Left kidney (tissue), 2 donors: ENCODE data around the gene ZKSCAN5. TPM values are rescaled to one million over a fixed set of nuclear protein-coding genes. Genes with fewer than 3 reads are reported as not detected.
"Not testable (repeated sequence)": the region's sequence is repeated elsewhere in the genome, so short reads cannot be mapped to it uniquely, and the experiment has no call there.

Experiments used
- DNase-seq: peaks from one replicate; pipeline ENCODE4 v3.0.0-alpha.2; 2013
- polyA plus RNA-seq: library from polyadenylated mRNA; unstranded; fragments of 120-200 nt; gene quantifications from one replicate; pipeline ENCODE4 v1.2.1, GENCODE V29; 2013; ENCODE audit not compliant: insufficient read length

ZKSCAN5 gene
- polyA plus RNA-seq, 1 donor = 16.8 TPM

DNA sequence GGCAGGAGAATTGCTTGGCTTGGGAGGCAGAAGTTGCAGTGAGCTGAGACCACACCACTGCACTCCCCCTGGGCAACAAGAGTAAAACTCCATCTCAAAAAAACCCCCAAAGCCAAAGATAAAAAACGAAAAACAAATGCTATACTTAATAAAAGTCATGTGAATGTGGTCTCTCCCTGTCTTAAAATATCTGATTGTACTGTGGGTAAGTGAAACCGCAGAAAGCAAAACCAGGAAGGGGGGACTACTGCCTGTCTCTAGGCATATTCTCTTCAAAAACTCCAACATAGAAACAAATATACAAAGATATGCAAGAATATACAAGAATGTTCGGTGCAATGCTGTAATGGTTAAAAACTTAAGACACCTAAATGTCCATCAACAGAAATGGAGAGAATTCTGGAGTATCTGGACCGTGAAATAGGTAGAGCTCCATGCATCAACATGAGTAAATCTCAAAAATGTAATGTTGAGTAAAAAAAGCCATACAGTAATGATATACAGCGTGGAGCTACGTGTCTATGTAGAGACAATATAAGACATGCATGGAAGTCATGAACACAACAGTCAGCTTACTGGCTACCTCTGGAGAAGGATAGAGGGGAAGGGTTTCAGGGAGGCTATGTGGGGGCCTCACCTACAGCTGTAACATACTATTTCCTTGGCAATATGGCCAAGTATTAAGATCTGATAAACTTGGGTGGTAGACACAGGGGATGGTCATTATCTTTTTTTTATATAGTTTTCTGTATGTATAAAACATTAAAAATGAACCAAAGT, 6.5 kb upstream of the ZKSCAN5 start:
- no peak for DNase-seq

DNA sequence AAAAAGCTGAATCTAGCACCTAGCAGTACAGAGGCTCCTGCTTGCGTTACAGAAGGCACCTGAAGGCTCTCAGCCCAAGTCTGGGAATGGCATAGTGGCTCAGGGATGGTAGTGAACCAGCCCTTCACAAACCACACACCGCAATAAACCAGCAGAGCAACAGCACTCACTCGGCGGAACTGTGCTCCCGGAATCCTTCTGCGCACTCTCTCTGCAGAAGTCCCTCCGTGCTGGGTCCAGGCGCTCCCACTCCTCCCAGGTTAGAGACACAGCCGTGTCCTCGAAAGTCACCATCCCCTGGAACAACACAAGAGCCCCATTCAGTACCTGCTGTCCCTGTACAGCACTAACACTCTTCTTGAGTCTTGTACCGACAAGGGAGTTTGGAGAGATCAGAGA, 5.9 kb upstream of the ZKSCAN5 start:
- DNase-seq = no peak

DNA sequence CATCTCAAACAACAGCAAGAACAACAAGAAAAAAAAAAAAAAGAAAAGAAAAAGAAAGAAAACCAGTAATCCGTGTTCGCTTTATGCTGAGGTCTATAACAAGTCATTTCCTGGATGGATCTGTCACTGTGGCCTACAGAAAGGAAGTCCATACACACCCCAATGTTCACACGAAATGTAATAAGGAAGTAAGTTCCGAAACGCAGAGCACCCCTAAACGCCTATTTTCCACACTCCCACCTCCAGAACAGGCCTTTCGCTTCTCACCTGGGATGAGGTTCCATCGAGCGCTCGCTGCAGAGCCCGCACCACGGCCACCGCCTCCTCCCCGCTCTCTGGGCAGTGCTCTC, 5.1 kb upstream of the ZKSCAN5 start:
- no peak for DNase-seq

DNA sequence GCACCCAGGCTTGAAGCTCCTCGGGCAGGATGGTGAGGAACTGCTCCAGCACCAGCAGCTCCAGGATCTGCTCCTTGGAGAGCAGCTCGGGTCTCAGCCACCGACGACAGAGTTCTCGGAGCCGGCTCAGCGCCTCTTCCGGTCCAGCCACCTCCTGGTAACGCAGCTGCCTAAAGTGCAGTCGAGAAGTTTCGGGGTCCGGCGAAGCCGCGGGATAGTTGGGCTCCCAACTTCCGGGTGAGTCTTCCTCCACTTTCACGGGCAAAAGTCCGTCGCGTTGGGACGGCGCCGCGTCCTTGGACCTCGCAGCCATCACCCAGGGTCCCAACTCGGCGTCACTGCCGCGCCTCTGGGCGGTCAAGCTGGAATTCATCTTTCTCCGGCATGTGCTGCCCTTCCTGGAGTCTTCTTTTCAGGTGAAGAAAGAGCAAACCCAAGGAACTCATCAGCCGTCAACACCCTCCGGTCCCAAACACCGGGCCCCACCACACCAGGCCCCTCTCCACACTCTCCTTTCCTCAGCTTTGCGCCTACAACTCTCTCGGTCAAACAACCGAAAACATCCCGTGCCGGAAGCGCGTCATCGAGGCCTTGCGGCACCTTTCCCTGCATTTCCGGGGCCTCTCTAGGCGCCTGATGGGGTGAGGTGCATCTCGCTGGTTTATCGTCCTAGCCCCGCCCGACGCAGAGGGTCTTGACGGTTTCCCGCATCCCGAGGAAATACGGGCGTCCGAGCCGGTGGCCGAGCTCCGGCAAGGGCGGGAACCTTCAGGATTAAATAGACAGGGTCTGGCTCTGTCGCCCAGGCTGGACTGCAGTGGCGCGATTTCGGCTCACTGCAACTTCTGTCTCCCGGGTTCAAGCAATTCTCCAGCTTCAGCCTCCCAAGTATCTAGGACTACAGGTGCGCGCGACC, 4.5 kb upstream of the ZKSCAN5 start, which contains the start of gene ZNF394:
TSS of gene ZNF394 (minus strand) at position 561 of the 916 bp plus-strand sequence. CDS start at position 373, 188 bp downstream.
- peak; percentile 94 for DNase-seq

DNA sequence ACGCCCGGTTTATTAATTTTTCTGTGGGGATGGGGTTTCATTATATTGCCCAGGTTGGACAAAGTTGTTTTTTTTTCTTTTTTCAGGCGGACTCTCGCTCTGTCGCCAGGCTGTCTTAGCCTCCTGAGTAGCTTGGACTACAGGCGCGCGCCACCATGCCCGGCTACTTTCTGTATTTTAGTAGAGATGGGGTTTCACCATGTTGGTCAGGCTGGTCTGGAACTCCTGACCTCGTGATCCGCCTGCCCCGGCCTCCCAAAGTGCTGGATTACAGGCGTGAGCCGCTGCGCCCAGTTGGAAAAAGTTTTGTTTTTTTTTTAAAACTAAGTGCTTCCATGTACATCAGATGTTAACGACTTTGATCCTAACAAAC, 3.8 kb upstream of the ZKSCAN5 start:
- no peak for DNase-seq

DNA sequence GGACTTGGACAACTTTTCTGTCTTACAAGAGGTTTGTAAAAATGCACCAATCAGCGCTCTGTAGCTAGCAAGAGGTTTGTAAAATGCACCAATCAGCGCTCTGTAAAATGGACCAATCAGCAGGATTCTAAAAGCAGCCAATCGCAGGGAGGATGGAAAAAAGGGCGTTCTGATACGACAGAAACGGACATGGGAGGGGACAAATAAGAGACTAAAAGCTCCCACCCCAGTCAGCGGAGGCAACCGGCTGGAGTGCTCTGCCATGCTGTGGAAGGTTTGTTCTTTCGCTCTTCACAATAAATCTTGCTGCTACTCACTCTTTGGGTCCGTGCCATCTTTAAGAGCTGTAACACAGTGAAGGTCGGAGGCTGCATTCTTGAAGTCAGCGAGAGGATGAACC, 3.2 kb upstream of the ZKSCAN5 start:
- DNase-seq = not testable (repeated sequence)

DNA sequence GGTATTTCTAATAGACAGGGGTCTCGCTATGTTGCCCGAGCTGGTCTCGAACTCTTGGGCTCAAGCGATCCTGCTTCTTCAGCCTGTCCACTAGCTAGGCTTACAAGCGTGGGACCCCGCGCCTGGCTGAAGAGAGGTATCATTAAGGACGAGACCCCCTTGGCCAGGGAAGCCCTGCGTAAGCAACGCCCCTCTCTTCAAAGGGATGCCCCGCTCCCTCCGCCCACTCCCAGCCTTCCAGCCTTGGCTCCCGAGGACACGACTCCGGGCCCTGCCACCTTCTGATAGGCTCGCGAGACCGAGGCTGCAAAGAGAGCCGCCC, 220 bp upstream of the ZKSCAN5 start:
- no peak for DNase-seq

DNA sequence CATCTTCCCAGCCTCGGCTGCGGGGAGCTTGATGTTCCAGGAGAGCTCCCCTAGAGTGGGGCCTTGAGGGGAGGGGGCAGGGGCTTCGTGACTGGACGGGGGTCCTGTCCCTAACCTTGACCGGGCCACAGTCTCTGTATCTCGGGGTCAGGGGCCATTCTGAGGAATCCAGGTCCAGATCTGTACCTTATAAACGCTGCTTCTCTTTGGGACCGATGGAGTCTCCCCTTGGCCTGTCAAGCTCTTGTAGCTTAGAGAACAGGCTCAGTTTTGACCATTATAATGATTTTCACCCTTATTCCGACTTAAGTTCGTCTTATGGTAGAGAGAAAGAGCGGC, 831 bp downstream of the ZKSCAN5 start:
- no peak for DNase-seq

DNA sequence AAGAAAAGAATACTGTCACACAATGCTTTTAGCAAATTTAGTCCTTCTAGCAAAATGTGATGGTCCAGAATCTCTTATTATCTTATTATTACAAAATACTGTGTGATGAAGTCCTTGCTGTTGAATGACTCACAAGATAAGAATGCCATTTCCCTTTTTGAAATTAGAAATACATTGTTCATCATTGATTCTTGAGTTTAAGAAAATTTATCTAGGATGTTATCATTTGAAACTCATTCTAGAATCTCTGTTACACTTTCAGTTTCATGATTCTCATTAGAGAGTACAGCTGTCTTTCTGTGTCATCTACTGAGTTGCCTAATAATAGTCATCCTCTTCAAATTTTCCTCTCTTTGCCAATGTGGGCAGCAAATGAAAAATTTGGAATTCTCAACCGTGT, 9.6 kb downstream of the ZKSCAN5 start:
- no peak for DNase-seq

DNA sequence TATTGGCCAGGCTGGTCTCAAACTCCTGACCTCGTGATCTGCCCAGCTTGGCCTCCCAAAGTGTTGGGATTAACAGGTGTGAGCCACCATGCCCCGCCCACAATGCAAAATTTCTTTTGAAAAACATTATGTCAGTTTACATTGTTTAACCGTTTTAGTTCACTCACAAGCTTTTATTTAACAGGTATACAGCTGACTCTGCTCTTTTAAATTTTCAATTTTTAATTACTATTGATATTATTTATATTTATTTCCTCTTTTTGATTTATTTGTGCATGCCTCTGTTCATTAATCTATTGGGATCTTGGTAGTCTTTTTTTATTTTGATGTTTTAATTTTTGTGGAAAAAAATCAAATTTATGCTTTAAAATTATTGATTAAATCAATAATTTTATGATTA, 16.9 kb downstream of the ZKSCAN5 start:
- DNase-seq = no peak

DNA sequence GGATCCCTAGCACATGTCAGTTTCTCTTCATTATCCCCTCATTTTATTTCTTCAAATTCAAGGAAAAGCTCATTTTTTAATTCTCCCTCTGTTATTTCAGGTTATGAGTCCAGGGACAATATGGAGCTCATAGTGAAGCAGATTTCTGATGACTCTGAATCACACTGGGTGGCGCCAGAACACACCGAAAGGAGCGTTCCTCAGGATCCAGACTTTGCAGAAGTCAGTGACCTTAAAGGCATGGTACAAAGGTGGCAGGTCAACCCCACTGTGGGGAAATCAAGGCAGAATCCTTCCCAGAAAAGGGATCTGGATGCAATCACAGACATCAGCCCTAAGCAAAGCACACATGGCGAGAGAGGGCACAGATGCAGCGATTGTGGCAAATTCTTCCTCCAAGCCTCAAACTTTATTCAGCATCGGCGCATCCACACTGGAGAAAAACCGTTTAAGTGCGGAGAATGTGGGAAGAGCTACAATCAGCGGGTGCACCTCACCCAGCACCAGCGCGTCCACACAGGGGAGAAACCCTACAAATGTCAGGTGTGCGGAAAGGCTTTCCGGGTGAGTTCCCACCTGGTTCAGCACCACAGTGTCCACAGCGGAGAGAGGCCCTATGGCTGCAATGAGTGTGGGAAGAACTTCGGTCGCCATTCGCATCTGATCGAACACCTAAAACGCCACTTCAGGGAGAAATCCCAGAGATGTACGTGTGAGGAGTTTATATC, 21.4 kb downstream of the ZKSCAN5 start:
- DNase-seq = no peak

DNA sequence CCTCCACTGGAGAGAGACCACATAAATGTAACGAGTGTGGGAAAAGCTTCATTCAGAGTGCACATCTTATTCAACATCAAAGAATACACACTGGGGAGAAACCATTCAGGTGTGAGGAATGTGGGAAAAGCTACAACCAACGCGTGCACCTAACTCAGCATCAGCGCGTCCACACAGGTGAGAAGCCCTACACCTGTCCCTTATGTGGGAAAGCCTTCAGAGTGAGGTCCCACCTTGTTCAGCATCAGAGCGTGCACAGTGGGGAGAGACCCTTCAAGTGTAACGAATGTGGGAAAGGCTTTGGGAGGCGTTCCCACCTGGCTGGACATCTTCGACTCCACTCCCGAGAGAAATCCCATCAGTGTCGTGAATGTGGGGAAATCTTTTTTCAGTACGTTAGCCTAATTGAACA, 26.9 kb downstream of the ZKSCAN5 start:
- no peak for DNase-seq

DNA sequence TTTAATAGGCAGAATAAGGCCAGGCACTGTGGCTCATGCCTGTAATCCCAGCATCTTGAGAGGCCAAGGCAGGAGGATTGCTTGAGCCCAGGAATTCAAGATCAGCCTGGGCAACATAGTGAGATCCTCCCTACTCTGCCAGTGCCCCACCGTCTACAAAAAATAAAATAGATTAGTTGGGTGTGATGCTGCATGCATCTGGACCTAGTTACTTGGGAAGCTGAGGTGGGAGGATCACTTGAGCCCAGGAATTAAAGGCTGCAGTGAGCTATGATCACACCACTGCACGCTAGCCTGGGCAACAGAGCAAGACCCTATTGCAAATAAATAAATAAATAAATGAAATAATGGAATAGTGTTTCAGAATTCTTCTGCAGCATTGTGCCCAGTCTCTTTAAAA, 31.2 kb downstream of the ZKSCAN5 start:
- no peak for DNase-seq

DNA sequence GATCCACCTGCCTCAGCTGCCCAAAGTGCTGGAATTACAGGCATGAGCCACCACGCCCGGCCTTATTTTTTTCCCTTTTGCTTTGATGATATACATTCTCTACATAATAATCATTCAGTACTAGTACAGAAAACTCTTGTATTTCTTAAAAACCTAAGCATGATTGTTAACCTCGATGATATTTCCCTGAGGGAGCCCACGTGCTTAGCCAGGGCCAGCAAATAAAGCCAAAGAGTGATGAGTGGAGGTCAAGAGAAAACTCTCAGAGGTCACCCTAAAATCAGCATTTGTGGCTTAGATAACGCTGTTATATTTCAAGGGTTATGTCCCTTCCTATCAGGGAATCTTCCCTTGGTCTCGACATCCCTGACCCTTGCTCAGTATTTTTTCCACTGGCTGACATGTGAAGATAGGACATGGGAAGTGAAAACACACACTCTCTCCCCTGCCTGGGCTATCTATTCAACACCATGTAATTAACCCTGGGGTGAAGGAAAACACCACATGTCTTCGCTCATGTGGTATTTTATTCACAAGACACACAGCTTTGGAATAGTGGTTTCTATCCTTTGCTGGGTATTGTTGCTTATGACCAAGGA, 34.9 kb downstream of the ZKSCAN5 start:
- DNase-seq = no peak

DNA sequence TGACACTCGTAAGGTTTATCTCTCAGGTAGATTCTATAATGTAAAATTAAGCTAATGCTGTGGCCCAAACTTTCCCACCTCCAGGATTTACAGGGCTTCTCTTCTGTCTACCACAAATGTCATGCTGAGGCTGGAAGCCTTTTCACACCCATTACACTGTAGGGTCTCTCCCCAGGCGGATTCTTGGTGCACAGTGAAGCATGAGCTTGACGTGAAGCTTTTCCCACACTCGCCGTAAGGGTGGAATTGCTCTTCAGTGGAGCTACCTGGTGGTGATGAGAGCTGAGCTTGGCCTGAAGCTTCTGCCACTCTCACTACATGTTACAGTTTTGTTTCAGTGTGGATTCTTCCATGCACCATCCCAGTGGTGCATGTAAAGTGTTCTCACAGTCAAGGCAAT, 36.1 kb downstream of the ZKSCAN5 start:
- DNase-seq = no peak

DNA sequence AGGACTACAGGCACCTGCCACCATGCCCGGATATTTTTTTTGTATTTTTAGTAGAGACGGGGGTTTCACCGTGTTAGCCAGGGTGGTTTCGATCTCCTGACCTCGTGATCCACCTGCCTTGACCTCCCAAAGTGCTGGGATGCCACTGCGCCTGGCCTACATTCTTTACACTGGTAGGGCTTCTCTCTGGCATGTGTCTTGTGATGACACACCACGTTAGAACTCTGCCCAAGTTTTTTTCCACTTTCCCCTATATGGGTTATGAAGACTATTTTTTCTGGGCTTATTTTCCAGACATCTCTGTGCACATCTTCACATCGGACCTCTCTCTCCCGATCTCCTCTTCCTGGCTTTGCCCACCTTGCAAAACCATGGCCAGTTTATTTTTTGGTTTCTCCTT, 36.8 kb downstream of the ZKSCAN5 start:
- DNase-seq = no peak

DNA sequence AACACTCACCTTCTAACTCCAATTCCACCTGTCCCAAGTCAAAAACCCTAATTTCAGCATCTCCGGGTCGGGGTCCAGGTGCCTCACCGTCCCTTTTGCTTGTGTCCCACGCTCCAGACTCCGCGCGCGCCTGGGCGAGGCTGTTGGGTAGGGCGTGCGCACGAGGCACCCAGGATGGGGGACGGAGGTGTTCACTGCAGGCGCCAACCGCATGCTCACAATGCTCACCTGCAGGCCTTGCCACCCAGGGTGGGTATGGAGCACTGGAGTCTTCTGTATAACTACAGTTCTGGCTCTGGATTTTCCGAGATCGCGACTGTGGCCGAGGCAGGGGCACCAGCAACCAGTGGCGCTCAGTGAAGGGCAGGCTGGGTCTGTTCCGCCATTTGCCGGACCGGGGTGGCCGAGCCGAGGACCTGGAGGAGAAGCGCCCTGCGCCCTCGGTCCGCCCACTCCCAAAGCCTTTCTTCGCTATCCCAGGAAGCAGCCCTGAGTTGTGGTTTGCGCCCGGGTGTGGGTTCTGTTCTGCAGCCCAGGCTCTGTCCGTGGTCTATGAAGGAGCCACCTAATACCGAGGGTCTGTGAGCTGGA, 38.7 kb downstream of the ZKSCAN5 start:
- no peak for DNase-seq

DNA sequence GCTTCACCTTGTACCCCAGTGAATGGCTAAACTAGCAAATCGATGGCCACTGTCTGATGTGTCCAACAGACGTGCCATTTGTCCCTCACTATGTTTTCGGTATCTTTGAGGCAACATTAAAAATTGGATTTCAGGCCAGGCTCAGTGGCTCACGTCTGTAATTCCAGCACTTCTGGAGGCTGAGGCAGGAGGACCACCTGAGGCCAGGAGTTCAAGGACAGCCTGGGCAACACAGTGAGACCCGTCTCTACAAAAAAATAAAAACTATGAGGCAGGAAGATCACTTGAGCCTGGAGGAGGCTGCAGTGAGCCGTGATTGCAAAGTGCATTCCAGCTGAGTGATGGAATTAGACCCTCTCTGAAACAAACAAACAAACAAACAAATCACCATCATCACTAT, 39.5 kb downstream of the ZKSCAN5 start:
- DNase-seq = no peak

DNA sequence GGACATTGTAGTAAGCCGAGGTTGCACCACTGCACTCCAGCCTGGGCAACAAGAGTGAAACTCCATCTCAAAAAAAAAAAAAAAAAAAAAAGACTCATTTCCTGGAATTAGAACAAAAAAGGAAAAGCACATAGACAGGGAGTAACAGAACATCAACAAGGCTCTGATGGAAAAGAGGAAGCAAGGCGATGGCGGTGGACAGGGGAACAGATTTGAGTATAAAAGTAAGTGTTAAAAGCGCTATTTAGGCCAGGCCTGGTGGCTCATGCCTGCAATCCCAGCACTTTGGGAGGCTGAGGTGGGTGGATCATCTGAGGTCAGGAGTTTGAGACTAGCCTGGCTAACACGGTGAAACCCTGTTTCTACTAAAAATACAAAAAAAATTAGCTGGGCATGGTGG, 40.8 kb downstream of the ZKSCAN5 start:
- DNase-seq = not testable (repeated sequence)

DNA sequence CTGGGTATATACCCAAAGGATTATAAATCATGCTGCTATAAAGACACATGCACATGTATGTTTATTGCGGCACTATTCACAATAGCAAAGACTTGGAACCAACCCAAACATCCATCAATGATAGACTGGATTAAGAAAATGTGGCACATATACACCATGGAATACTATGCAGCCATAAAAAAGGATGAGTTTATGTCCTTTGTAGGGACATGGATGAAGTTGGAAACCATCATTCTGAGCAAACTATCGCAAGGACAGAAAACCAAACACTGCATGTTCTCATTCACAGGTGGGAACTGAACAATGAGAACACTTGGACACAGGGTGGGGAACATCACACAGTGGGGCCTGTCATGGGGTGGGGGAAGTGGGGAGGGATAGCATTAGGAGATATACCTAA, 45.1 kb downstream of the ZKSCAN5 start:
- not testable (repeated sequence) for DNase-seq

DNA sequence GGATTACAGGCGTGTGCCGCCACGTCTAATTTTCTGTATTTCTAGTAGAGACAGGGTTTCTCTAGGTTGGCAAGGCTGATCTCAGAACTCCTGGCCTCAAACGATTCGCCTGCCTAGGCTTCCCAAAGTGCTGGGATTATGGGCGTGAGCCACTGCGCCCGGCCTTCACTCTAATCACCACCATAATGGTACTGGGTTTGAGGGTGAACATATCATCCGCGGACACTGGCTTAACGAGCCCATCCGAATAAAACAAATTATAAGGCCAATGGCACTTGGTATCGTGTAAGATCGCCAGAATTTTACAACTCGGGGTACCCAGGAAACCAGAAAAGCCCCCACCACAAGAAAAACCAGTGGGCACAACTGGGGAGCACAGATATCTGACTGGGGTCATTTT, 46.9 kb downstream of the ZKSCAN5 start:
- no peak for DNase-seq

DNA sequence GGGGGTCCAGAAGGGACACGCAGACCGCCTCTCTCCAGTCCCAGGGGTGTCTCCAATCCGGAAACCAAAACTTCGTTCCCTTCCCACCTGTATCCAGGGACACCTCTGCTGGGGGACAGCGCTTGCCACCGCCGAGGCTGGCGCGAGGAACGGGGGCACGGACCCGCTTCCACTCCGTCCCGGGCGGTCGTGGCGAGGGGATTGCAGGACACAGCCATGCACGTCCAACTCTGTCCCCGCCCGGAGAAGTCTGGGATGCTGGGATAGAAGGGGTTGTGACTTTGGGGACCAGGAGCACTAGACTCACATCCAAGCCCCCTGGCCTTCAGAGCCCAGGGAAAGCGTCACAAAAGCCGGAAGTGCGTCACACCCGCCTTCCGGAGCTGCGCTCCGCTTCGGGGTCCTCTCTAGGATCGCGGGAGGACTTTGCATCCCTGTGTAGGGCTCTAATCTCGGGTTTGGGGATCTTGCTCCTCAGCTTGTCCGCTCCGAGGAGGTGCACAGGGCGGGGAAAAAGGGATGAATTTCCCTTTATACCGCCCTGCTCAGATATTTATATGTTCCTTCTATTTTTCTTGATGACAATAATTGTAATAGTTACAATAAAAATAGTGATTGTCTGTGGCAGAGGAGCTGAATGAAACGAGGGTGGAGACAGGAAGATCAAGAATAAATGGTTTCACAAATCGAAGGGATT, 47.5 kb downstream of the ZKSCAN5 start, which contains the start of gene FAM200A:
TSS of gene FAM200A (minus strand) at position 348 of the 697 bp plus-strand sequence. CDS start 3,707 bp downstream, outside the sequence.
- peak; percentile 93 for DNase-seq
